Muscle of leg (tissue), 11 donors: ENCODE data around the gene P2RY6. TPM values are rescaled to one million over a fixed set of nuclear protein-coding genes. Genes with fewer than 3 reads are reported as not detected.

Experiments
- DNase-seq: peaks from one replicate; pipeline ENCODE4 v3.0.0; 2013
- H3K27ac ChIP-seq: one replicate; pipeline ENCODE4 v1.5.1; 2013; ENCODE audit warnings: mild to moderate bottlenecking, low read length, control low read depth
- H3K27me3 ChIP-seq: one replicate; pipeline ENCODE4 v1.6.1; 2013; ENCODE audit warnings: low read length; ENCODE audit not compliant: control insufficient read depth, insufficient read depth
- H3K36me3 ChIP-seq: one replicate; pipeline ENCODE4 v1.6.1; 2013; ENCODE audit warnings: low read length; ENCODE audit not compliant: control insufficient read depth, insufficient read depth
- H3K4me1 ChIP-seq: one replicate; pipeline ENCODE4 v1.6.1; 2013; ENCODE audit warnings: low read length; ENCODE audit not compliant: control insufficient read depth, insufficient read depth
- H3K4me3 ChIP-seq: one replicate; pipeline ENCODE4 v1.5.1; 2013; ENCODE audit warnings: low read length, control low read depth
- H3K9me3 ChIP-seq: replicated peaks from 2 replicates; pipeline ENCODE4 v1.6.1; 2013; ENCODE audit warnings: low read depth, low read length; ENCODE audit not compliant: control insufficient read depth
- WGBS: methylation state at CpG from one replicate; pipeline ENCODE4 v1.1.5; 2013; ENCODE audit warnings: missing lambda C conversion rate; ENCODE audit not compliant: insufficient coverage; 5-methylcytosine and 5-hydroxymethylcytosine counted together
- polyA plus RNA-seq, 8 donors: library from polyadenylated mRNA; unstranded; fragments of 120-200 nt; gene quantifications; one replicate each; pipeline versions ENCODE4 v1.2.1 to v1.2.3, GENCODE V29; 2013; ENCODE audit warnings: inconsistent platforms in 1 of 8, low replicate concordance in 1 of 8; ENCODE audit not compliant: insufficient read length in 8 of 8, insufficient read depth in 1 of 8
- total RNA-seq: library from RNA; stranded (reverse); fragments of 120-200 nt; gene quantifications from one replicate; pipeline ENCODE4 v1.2.4, GENCODE V29; 2013

P2RY6 gene
- total and polyA plus RNA-seq, 9 donors: 0.53 to 1.9 (median 1.5) TPM

- 70% methylated on average over 4 of the region's 5 CpGs for WGBS
Observed at GRCh38 chr11:73262851-73263495, 9.2 kb upstream of the P2RY6 start.

GRCh38 chr11:73263640-73264039 lies 8.5 kb upstream of the P2RY6 start:
- Histone ChIP-seq H3K36me3 (no peaks in the 10 kb centered on the region), H3K4me3 (no peak overlapping the region), H3K9me3 (no peaks in the 10 kb centered on the region), H3K4me1 (peaks cover 36% of the 10 kb centered on the region), H3K27me3 (peaks cover 11% of the 10 kb centered on the region), H3K27ac (no peak overlapping the region)
- DNase-seq: no peak
- WGBS: no CpG with 5 or more reads among the region's 2 CpGs

More at GRCh38 chr11:73262851-73263495, 9.2 kb upstream of the P2RY6 start:
- Histone ChIP-seq H3K4me1 (peaks cover 41% of the 10 kb centered on the region), H3K27me3 (peaks cover 11% of the 10 kb centered on the region), H3K36me3 (no peaks in the 10 kb centered on the region), H3K4me3 (no peak overlapping the region), H3K9me3 (no peaks in the 10 kb centered on the region), H3K27ac (no peak overlapping the region)
- DNase-seq: no peak

GRCh38 chr11:73265278-73265810 lies 6.8 kb upstream of the P2RY6 start:
- Histone ChIP-seq H3K9me3 (no peaks in the 10 kb centered on the region), H3K36me3 (no peaks in the 10 kb centered on the region), H3K27me3 (peaks cover 11% of the 10 kb centered on the region), H3K4me3 (no peak overlapping the region), H3K4me1 (peaks cover 40% of the 10 kb centered on the region), H3K27ac (peak overlapping the region; percentile 52)
- no peak for DNase-seq
- 72% methylated on average over 2 of the region's 4 CpGs for WGBS

GRCh38 chr11:73265853-73266645 lies 6.1 kb upstream of the P2RY6 start:
- no peak overlapping the region for H3K4me3 ChIP-seq
- H3K36me3 ChIP-seq: no peaks in the 10 kb centered on the region
- DNase-seq: peak; percentile 45
- WGBS: 68% methylated on average over 3 of the region's 3 CpGs
- H3K27me3 ChIP-seq: peaks cover 11% of the 10 kb centered on the region
- H3K4me1 ChIP-seq: peaks cover 40% of the 10 kb centered on the region
- no peaks in the 10 kb centered on the region for H3K9me3 ChIP-seq
- H3K27ac ChIP-seq: peak overlapping the region; percentile 77

- Histone ChIP-seq H3K27ac (peak overlapping the region; percentile 77), H3K27me3 (peaks cover 11% of the 10 kb centered on the region), H3K4me1 (peaks cover 40% of the 10 kb centered on the region), H3K9me3 (no peaks in the 10 kb centered on the region), H3K4me3 (no peak overlapping the region), H3K36me3 (no peaks in the 10 kb centered on the region)
- DNase-seq: peak; percentile 55
- WGBS: 65% methylated on average over 4 of the region's 4 CpGs
Observed at GRCh38 chr11:73266646-73267020, 5.5 kb upstream of the P2RY6 start.

- peaks cover 11% of the 10 kb centered on the region for H3K27me3 ChIP-seq
- no peaks in the 10 kb centered on the region for H3K9me3 ChIP-seq
- no peak overlapping the region for H3K4me3 ChIP-seq
- DNase-seq: no peak
- H3K36me3 ChIP-seq: no peaks in the 10 kb centered on the region
- H3K4me1 ChIP-seq: peaks cover 40% of the 10 kb centered on the region
- WGBS: 56% methylated on average over 3 of the region's 3 CpGs
- H3K27ac ChIP-seq: peak overlapping the region; percentile 77
Observed at GRCh38 chr11:73267122-73267846, 4.9 kb upstream of the P2RY6 start.

GRCh38 chr11:73267906-73268540 lies 4.1 kb upstream of the P2RY6 start:
- no peak overlapping the region for H3K27ac ChIP-seq
- H3K9me3 ChIP-seq: no peaks in the 10 kb centered on the region
- DNase-seq: no peak
- WGBS: 80% methylated on average over 4 of the region's 8 CpGs
- peaks cover 11% of the 10 kb centered on the region for H3K27me3 ChIP-seq
- no peak overlapping the region for H3K4me3 ChIP-seq
- peaks cover 41% of the 10 kb centered on the region for H3K4me1 ChIP-seq
- no peaks in the 10 kb centered on the region for H3K36me3 ChIP-seq

- WGBS: 73% methylated on average over 7 of the region's 8 CpGs
- DNase-seq: no peak
- H3K9me3 ChIP-seq: no peaks in the 10 kb centered on the region
- peaks cover 49% of the 10 kb centered on the region for H3K4me1 ChIP-seq
- no peak overlapping the region for H3K27ac ChIP-seq
- peaks cover 11% of the 10 kb centered on the region for H3K27me3 ChIP-seq
- H3K36me3 ChIP-seq: no peaks in the 10 kb centered on the region
- no peak overlapping the region for H3K4me3 ChIP-seq
Observed at GRCh38 chr11:73268671-73269271, 3.4 kb upstream of the P2RY6 start.

GRCh38 chr11:73269459-73270015 lies 2.6 kb upstream of the P2RY6 start:
- no peak for DNase-seq
- Histone ChIP-seq H3K4me3 (no peak overlapping the region), H3K9me3 (no peaks in the 10 kb centered on the region), H3K27me3 (peaks cover 5% of the 10 kb centered on the region), H3K27ac (no peak overlapping the region), H3K4me1 (peaks cover 46% of the 10 kb centered on the region), H3K36me3 (no peaks in the 10 kb centered on the region)
- 100% methylated on average over 3 of the region's 7 CpGs for WGBS
